ENCODE data around the gene USP28.

DNA sequence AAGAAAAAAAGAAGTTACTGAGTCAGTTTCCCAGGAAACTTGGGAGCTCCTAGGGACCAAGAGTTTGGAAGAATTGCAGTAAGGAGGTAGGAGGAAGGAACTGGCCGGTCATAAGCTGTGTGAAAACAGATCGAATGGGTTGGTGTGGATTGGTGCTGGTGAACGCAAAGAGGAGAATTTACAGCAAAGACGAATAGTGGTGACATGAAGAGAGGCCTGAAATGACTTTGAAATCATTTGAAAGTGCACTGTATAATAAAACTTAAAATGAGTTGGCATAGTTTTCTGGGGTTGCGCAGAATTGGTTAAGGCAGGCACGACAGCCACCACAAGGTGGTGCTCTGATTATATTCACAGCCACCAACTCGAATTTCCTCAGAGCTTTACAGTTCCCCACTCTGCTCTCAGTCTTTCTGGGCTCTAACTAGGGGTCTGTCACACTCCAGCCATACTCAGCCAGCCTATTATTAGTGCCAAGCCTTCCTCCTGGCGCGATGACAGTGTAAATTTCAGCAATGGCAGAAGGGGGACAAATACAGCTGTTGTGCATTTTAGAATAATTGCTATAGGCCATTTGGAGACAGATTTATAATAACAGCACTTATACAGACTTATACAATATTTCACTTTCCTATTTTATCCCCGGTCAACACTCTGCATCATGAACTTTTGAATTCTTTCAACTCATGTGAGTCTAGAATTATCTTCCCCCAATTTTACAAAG, 20.9 kb upstream of the USP28 start:
- TF ChIP-seq SETDB1 (IDR thresholded peaks at IDR 0.05; ENCODE audit: insufficient read length, low read length), result no peak
- no peak for TF ChIP-seq ZNF777 (tag by site-specific recombination; IDR thresholded peaks at IDR 0.05; ENCODE audit: borderline replicate concordance)
